Osteoblast (primary cell): Measurements from ENCODE around the gene BMPR1B. TPM values are rescaled to one million over a fixed set of nuclear protein-coding genes. Genes with fewer than 3 reads are reported as not detected.

Experiments used
- DNase-seq: peaks from one replicate; pipeline ENCODE4 v3.0.0; 2011; ENCODE audit warnings: low spot score, mixed read lengths; ENCODE audit not compliant: insufficient read length; ENCODE audit errors: missing footprints
- H2AFZ ChIP-seq: 2 replicates; pipeline ENCODE4 v1.6.0; 2011; ENCODE audit warnings: mild to moderate bottlenecking, low read length
- H3K27ac ChIP-seq: 2 replicates; pipeline ENCODE4 v1.5.1; 2011; ENCODE audit warnings: mild to moderate bottlenecking, low read depth, low read length, moderate library complexity
- H3K27me3 ChIP-seq: 2 replicates; pipeline ENCODE4 v1.6.0; 2012; ENCODE audit warnings: mild to moderate bottlenecking, control low read depth, inconsistent platforms, low read length, moderate library complexity; ENCODE audit not compliant: insufficient read depth
- H3K36me3 ChIP-seq: 2 replicates; pipeline ENCODE4 v1.5.1; 2011; ENCODE audit warnings: mild to moderate bottlenecking, low read length, control low read depth, moderate library complexity; ENCODE audit not compliant: insufficient read depth
- H3K4me1 ChIP-seq: 2 replicates; pipeline ENCODE4 v1.5.1; 2011; ENCODE audit warnings: mild to moderate bottlenecking, low read length, control low read depth, moderate library complexity; ENCODE audit not compliant: insufficient read depth
- H3K4me2 ChIP-seq: 2 replicates; pipeline ENCODE4 v1.6.0; 2011; ENCODE audit warnings: mild to moderate bottlenecking, low read length; ENCODE audit not compliant: insufficient read depth
- H3K4me3 ChIP-seq: fragments of 200-600 bp; sonication (generic); 3 replicates; pipeline ENCODE4 v1.5.1; 2012; ENCODE audit warnings: mild to moderate bottlenecking, low read length, inconsistent platforms; ENCODE audit not compliant: insufficient read depth
- H3K79me2 ChIP-seq: 2 replicates; pipeline ENCODE4 v1.6.0; 2012; ENCODE audit warnings: mild to moderate bottlenecking, low read length, control low read depth, inconsistent platforms; ENCODE audit not compliant: insufficient read depth
- H3K9me3 ChIP-seq: 2 replicates; pipeline ENCODE4 v1.5.1; 2011; ENCODE audit warnings: low read depth, low read length, control low read depth
- H4K20me1 ChIP-seq: 2 replicates; pipeline ENCODE4 v1.6.0; 2012; ENCODE audit warnings: mild to moderate bottlenecking, low read length, control low read depth; ENCODE audit not compliant: insufficient read depth
- total RNA-seq: library from RNA; depleted of rRNA; stranded (reverse); fragments of >200 nt; gene quantifications from 2 replicates; pipeline ENCODE4 v1.2.3, GENCODE V29; 2012
- TF ChIP-seq, protein P1 (sequence below): IDR thresholded peaks from 2 replicates; pipeline ENCODE4 v1.5.1; 2011; ENCODE audit warnings: mild to moderate bottlenecking, low read depth, low read length, moderate library complexity; ENCODE audit errors: extremely low read depth

BMPR1B gene
- total RNA-seq, 1 donor: 2.5 TPM

DNA sequence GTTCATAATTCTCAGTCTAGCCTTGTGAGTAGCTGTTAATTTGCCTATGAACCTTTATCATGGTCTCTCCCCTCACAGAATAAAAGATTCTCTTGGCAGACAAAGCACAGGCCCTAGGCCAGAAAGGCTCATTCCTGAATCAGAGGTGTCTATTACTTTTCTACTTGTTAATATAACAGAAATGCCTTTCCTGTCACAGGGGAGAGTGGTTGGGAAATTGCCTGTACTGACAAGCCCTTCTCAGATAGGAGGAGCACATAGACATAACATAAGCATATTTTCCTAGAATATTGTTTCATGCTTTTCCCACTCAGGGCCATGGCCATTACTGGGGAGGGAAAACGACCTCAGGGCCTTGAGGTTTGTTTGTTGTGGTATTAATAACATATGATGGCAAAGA lies 308.3 kb downstream of the BMPR1B start:
- H3K27me3 ChIP-seq: no peaks in the 10 kb centered on the region
- H4K20me1 ChIP-seq: no peaks in the 10 kb centered on the region
- H3K9me3 ChIP-seq: no peaks in the 10 kb centered on the region
- no peaks in the 10 kb centered on the region for H3K79me2 ChIP-seq
- H3K36me3 ChIP-seq: no peaks in the 10 kb centered on the region
- no peak overlapping the region for H2AFZ ChIP-seq
- no peaks in the 10 kb centered on the region for H3K4me1 ChIP-seq
- TF ChIP-seq, protein P1, sequence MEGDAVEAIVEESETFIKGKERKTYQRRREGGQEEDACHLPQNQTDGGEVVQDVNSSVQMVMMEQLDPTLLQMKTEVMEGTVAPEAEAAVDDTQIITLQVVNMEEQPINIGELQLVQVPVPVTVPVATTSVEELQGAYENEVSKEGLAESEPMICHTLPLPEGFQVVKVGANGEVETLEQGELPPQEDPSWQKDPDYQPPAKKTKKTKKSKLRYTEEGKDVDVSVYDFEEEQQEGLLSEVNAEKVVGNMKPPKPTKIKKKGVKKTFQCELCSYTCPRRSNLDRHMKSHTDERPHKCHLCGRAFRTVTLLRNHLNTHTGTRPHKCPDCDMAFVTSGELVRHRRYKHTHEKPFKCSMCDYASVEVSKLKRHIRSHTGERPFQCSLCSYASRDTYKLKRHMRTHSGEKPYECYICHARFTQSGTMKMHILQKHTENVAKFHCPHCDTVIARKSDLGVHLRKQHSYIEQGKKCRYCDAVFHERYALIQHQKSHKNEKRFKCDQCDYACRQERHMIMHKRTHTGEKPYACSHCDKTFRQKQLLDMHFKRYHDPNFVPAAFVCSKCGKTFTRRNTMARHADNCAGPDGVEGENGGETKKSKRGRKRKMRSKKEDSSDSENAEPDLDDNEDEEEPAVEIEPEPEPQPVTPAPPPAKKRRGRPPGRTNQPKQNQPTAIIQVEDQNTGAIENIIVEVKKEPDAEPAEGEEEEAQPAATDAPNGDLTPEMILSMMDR: no peak
- no peak overlapping the region for H3K4me3 ChIP-seq
- no peak overlapping the region for H3K27ac ChIP-seq
- no peak overlapping the region for H3K4me2 ChIP-seq
- DNase-seq: no peak

DNA sequence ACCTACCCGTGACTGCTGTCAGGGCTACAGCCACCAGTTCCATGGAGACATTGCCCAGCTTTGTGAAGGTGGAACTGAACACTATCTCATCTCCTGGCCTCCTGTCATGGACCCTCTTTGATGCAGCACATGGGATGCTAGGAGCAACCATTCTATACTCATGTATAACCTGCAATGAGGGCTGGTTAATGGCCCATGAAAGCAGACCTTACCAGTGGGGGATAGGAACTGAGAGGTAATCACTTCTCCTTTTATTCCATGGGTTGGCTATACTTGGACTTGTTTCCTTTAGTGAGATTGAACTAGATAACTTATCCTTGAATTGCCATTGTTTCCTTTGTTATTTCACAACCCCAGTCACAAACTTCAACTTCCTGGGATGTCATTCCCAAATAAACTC lies 310.6 kb downstream of the BMPR1B start:
- no peaks in the 10 kb centered on the region for H3K4me1 ChIP-seq
- DNase-seq: no peak
- no peaks in the 10 kb centered on the region for H3K36me3 ChIP-seq
- H3K9me3 ChIP-seq: no peaks in the 10 kb centered on the region
- no peaks in the 10 kb centered on the region for H3K27me3 ChIP-seq
- no peak overlapping the region for H2AFZ ChIP-seq
- no peak overlapping the region for H3K27ac ChIP-seq
- TF ChIP-seq, protein P1: no peak
- H3K4me3 ChIP-seq: no peak overlapping the region
- no peak overlapping the region for H3K4me2 ChIP-seq
- H3K79me2 ChIP-seq: no peaks in the 10 kb centered on the region
- H4K20me1 ChIP-seq: no peaks in the 10 kb centered on the region

DNA sequence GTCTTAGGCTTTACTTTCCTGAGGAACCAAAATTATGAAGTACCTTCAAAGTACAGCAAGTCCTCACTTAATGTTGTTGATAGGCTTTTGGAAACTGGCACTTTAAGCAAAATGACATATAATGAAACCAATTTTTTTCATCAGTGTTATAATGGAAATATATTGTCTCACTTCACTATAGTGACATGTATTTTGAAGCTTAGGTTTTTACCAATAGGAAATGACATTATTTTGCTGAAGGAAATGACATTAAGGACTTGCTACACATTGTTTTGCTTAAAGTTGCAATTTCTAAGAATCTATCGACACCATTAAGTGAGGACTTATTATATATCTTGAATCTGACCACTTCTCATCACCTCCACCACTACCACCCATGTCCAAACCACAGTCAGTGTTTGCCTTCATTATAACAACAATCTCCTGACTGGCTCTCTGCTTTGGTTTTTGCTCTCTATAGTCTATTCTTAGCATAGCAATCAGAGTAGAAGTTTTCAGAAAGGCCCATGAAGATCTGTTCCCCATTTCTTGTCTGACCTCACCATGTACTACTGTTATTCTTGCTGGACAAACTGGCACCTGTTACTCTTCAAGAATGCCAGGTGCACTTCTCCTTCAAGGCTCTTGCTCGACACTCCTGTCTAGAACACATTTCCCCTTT lies 311.2 kb downstream of the BMPR1B start:
- Histone ChIP-seq H3K4me2 (no peak overlapping the region), H3K4me1 (no peaks in the 10 kb centered on the region), H3K27ac (no peak overlapping the region)

DNA sequence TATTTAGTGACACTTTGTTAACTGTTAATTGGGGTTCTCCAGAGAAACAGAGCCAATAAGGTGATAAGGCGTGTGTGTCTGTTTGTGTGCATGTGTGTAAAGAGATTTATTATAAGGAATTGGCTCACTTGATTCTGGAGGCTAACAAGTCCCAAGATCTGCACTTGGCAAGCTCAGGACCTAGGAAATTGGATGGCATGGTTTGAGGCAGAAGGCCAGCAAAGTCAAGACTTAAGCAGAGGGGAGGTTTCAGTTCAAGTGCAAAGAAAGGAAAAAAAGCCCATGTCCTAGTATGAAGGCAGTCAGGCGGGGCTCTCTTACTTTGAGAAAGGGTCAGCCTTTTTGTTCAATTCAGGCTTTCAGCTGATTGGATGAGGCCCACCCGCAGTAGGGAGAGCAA lies 314.1 kb downstream of the BMPR1B start:
- no peaks in the 10 kb centered on the region for H3K9me3 ChIP-seq
- no peaks in the 10 kb centered on the region for H3K36me3 ChIP-seq
- H3K79me2 ChIP-seq: no peaks in the 10 kb centered on the region
- no peak overlapping the region for H2AFZ ChIP-seq
- no peak overlapping the region for H3K4me2 ChIP-seq
- H3K4me1 ChIP-seq: no peaks in the 10 kb centered on the region
- H3K27ac ChIP-seq: no peak overlapping the region
- TF ChIP-seq, protein P1: no peak
- no peak overlapping the region for H3K4me3 ChIP-seq
- no peak for DNase-seq
- H4K20me1 ChIP-seq: no peaks in the 10 kb centered on the region
- no peaks in the 10 kb centered on the region for H3K27me3 ChIP-seq

More for the DNA sequence above, 311.2 kb downstream of the BMPR1B start:
- no peak overlapping the region for H3K4me3 ChIP-seq
- H3K36me3 ChIP-seq: no peaks in the 10 kb centered on the region
- no peaks in the 10 kb centered on the region for H3K9me3 ChIP-seq
- no peaks in the 10 kb centered on the region for H4K20me1 ChIP-seq
- H2AFZ ChIP-seq: no peak overlapping the region
- no peak for DNase-seq
- H3K27me3 ChIP-seq: no peaks in the 10 kb centered on the region
- H3K79me2 ChIP-seq: no peaks in the 10 kb centered on the region
- TF ChIP-seq, protein P1: no peak
